ENCODE data around the gene NAV1. TPM values are rescaled to one million over a fixed set of nuclear protein-coding genes. Genes with fewer than 3 reads are reported as not detected.

Gene NAV1
- total and polyA plus RNA-seq, 2 of the 8 experiments (the other 6 are each of a cell fraction or from before 2014, with no cell fraction given) = 9.9 to 42.7 TPM

DNA sequence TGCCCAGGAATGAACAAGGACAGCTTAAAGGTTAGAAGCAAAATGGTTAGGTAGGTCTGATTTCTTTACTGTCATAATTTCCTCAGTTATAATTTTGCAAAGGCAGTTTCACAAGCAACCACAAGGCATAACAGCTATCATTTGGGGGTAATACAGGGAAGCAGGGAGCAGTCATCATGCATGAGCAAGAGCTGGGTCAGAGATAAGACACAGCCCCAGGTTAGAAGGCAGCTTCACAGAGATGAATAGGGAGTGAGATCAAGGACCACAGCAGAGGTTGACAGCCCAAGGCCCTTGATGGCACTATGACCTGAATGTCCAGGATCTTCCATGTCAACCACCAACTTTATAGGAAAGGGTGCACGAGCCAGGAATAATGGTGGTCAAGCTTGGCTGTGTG lies 23.0 kb upstream of the NAV1 start (continued):
- TF ChIP-seq, protein P1, sequence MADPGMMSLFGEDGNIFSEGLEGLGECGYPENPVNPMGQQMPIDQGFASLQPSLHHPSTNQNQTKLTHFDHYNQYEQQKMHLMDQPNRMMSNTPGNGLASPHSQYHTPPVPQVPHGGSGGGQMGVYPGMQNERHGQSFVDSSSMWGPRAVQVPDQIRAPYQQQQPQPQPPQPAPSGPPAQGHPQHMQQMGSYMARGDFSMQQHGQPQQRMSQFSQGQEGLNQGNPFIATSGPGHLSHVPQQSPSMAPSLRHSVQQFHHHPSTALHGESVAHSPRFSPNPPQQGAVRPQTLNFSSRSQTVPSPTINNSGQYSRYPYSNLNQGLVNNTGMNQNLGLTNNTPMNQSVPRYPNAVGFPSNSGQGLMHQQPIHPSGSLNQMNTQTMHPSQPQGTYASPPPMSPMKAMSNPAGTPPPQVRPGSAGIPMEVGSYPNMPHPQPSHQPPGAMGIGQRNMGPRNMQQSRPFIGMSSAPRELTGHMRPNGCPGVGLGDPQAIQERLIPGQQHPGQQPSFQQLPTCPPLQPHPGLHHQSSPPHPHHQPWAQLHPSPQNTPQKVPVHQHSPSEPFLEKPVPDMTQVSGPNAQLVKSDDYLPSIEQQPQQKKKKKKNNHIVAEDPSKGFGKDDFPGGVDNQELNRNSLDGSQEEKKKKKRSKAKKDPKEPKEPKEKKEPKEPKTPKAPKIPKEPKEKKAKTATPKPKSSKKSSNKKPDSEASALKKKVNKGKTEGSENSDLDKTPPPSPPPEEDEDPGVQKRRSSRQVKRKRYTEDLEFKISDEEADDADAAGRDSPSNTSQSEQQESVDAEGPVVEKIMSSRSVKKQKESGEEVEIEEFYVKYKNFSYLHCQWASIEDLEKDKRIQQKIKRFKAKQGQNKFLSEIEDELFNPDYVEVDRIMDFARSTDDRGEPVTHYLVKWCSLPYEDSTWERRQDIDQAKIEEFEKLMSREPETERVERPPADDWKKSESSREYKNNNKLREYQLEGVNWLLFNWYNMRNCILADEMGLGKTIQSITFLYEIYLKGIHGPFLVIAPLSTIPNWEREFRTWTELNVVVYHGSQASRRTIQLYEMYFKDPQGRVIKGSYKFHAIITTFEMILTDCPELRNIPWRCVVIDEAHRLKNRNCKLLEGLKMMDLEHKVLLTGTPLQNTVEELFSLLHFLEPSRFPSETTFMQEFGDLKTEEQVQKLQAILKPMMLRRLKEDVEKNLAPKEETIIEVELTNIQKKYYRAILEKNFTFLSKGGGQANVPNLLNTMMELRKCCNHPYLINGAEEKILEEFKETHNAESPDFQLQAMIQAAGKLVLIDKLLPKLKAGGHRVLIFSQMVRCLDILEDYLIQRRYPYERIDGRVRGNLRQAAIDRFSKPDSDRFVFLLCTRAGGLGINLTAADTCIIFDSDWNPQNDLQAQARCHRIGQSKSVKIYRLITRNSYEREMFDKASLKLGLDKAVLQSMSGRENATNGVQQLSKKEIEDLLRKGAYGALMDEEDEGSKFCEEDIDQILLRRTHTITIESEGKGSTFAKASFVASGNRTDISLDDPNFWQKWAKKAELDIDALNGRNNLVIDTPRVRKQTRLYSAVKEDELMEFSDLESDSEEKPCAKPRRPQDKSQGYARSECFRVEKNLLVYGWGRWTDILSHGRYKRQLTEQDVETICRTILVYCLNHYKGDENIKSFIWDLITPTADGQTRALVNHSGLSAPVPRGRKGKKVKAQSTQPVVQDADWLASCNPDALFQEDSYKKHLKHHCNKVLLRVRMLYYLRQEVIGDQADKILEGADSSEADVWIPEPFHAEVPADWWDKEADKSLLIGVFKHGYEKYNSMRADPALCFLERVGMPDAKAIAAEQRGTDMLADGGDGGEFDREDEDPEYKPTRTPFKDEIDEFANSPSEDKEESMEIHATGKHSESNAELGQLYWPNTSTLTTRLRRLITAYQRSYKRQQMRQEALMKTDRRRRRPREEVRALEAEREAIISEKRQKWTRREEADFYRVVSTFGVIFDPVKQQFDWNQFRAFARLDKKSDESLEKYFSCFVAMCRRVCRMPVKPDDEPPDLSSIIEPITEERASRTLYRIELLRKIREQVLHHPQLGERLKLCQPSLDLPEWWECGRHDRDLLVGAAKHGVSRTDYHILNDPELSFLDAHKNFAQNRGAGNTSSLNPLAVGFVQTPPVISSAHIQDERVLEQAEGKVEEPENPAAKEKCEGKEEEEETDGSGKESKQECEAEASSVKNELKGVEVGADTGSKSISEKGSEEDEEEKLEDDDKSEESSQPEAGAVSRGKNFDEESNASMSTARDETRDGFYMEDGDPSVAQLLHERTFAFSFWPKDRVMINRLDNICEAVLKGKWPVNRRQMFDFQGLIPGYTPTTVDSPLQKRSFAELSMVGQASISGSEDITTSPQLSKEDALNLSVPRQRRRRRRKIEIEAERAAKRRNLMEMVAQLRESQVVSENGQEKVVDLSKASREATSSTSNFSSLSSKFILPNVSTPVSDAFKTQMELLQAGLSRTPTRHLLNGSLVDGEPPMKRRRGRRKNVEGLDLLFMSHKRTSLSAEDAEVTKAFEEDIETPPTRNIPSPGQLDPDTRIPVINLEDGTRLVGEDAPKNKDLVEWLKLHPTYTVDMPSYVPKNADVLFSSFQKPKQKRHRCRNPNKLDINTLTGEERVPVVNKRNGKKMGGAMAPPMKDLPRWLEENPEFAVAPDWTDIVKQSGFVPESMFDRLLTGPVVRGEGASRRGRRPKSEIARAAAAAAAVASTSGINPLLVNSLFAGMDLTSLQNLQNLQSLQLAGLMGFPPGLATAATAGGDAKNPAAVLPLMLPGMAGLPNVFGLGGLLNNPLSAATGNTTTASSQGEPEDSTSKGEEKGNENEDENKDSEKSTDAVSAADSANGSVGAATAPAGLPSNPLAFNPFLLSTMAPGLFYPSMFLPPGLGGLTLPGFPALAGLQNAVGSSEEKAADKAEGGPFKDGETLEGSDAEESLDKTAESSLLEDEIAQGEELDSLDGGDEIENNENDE (IDR thresholded peaks at IDR 0.05; ENCODE audit: insufficient replicate concordance, low read length) = no peak
- TF ChIP-seq EP300 (IDR thresholded peaks at IDR 0.05; ENCODE audit: borderline replicate concordance in 1 of 2, low read depth in 2 of 2, low read length in 2 of 2) (no peak), RNF2 (IDR thresholded peaks at IDR 0.05; ENCODE audit: borderline replicate concordance, low read depth, low read length, missing control alignments, poor library complexity, severe bottlenecking) (no peak), JUN (IDR thresholded peaks at IDR 0.05; ENCODE audit: low read depth, low read length) (no peak), HDAC6 (IDR thresholded peaks at IDR 0.05; ENCODE audit: low read depth, low read length) (no peak), YY1 (IDR thresholded peaks at IDR 0.05; ENCODE audit: low read depth, low read length) (no peak), TAF7 (optimal IDR thresholded peaks at IDR 0.05; ENCODE audit: borderline replicate concordance, low read depth, low read length) (no peak), RXRA (IDR thresholded peaks at IDR 0.05; ENCODE audit: insufficient read depth, low read depth, low read length) (no peak), BRCA1 (IDR thresholded peaks at IDR 0.05; ENCODE audit: low read depth, low read length) (no peak), KDM4A (IDR thresholded peaks at IDR 0.05; ENCODE audit: low read depth, low read length, severe bottlenecking) (no peak), POLR2AphosphoS5 (IDR thresholded peaks at IDR 0.05; ENCODE audit: low read depth, low read length) (no peak)

All from H1 (cell line).